Neural cell (in vitro differentiated cells): ENCODE data around the gene IFT22. TPM values are rescaled to one million over a fixed set of nuclear protein-coding genes. Genes with fewer than 3 reads are reported as not detected.

Experiments
- H2AFZ ChIP-seq: fragments of 200-600, 300-800 bp; sonication (generic), shearing (Covaris generic); 2 replicates; pipeline ENCODE4 v1.6.0; 2014; ENCODE audit warnings: low read depth, mild to moderate bottlenecking, antibody characterized with exemption, low read length, moderate library complexity
- H3F3A ChIP-seq: fragments of 200-600 bp; shearing (Covaris generic); 2 replicates; pipeline ENCODE4 v1.6.1; 2016; ENCODE audit warnings: mild to moderate bottlenecking, moderate library complexity, mixed read lengths, antibody characterized with exemption, low read length; ENCODE audit not compliant: insufficient read depth, poor library complexity, severe bottlenecking
- H3K27ac ChIP-seq: fragments of 200-600, 300-800 bp; sonication (generic), shearing (Covaris generic); 2 replicates; pipeline ENCODE4 v1.5.1; 2014; ENCODE audit warnings: mild to moderate bottlenecking, low read length, moderate library complexity
- H3K27me3 ChIP-seq: fragments of 300-800, 200-600 bp; sonication (generic), shearing (Covaris generic); 2 replicates; pipeline ENCODE4 v1.6.0; 2014; ENCODE audit warnings: mild to moderate bottlenecking, low read depth, low read length, moderate library complexity; ENCODE audit not compliant: insufficient read depth
- H3K36me3 ChIP-seq: fragments of 300-800, 200-600 bp; sonication (generic), shearing (Covaris generic); 2 replicates; pipeline ENCODE4 v1.5.1; 2014; ENCODE audit warnings: mild to moderate bottlenecking, antibody characterized with exemption, low read length, moderate library complexity; ENCODE audit not compliant: insufficient read depth
- H3K4me2 ChIP-seq: fragments of 300-800, 200-600 bp; sonication (generic), shearing (Covaris generic); 2 replicates; pipeline ENCODE4 v1.6.0; 2014; ENCODE audit warnings: mild to moderate bottlenecking, low read length
- H3K4me3 ChIP-seq: fragments of 300-800, 200-600 bp; sonication (generic), shearing (Covaris generic); 2 replicates; pipeline ENCODE4 v1.5.1; 2014; ENCODE audit warnings: mild to moderate bottlenecking, low read length, moderate library complexity
- H3K79me2 ChIP-seq: fragments of 200-600 bp; shearing (Covaris generic); replicated peaks from 2 replicates; pipeline ENCODE4 v1.6.0; 2014; ENCODE audit warnings: mild to moderate bottlenecking, low read length, moderate library complexity; ENCODE audit not compliant: insufficient read depth
- H3K9ac ChIP-seq: fragments of 300-800, 200-600 bp; sonication (generic), shearing (Covaris generic); 2 replicates; pipeline ENCODE4 v1.6.1; 2016; ENCODE audit warnings: mild to moderate bottlenecking, low read length, mixed read lengths
- H3K9me2 ChIP-seq: fragments of 200-600 bp; shearing (Covaris generic); 2 replicates; pipeline ENCODE4 v1.6.1; 2016; ENCODE audit warnings: mild to moderate bottlenecking, low read length, mixed read lengths; ENCODE audit not compliant: insufficient read depth
- H3K9me3 ChIP-seq: fragments of 200-600, 300-800 bp; sonication (generic), shearing (Covaris generic); 2 replicates; pipeline ENCODE4 v1.6.1; 2016; ENCODE audit warnings: mild to moderate bottlenecking, mixed run types, low read length, moderate library complexity, mixed read lengths
- H4K20me1 ChIP-seq: fragments of 200-600 bp; shearing (Covaris generic); 2 replicates; pipeline ENCODE4 v1.6.1; 2016; ENCODE audit warnings: mild to moderate bottlenecking, mixed run types; ENCODE audit not compliant: insufficient read depth
- EP300 ChIP-seq: fragments of 450-650 bp; conservative IDR thresholded peaks from 2 replicates; pipeline ENCODE4 v1.6.1; 2014; ENCODE audit warnings: antibody characterized with exemption, mild to moderate bottlenecking, moderate library complexity; ENCODE audit not compliant: poor library complexity, severe bottlenecking
- EZH2 ChIP-seq: fragments of 200-600, 300-800 bp; shearing (Covaris generic), sonication (generic); IDR thresholded peaks from 2 replicates; pipeline ENCODE4 v1.6.1; 2014; ENCODE audit warnings: antibody characterized with exemption, low read length, borderline replicate concordance, mild to moderate bottlenecking; ENCODE audit not compliant: insufficient read depth, poor library complexity, severe bottlenecking
- MXI1 ChIP-seq: fragments of 450-650 bp; conservative IDR thresholded peaks from 2 replicates; pipeline ENCODE4 v1.6.1; 2014; ENCODE audit warnings: antibody characterized with exemption, mild to moderate bottlenecking; ENCODE audit not compliant: poor library complexity, severe bottlenecking
- POLR2AphosphoS5 ChIP-seq: IDR thresholded peaks from 2 replicates; pipeline ENCODE4 v1.6.1; 2012
- RAD21 ChIP-seq: fragments of 450-650 bp; conservative IDR thresholded peaks from 2 replicates; pipeline ENCODE4 v1.6.1; 2014; ENCODE audit warnings: antibody characterized with exemption, mild to moderate bottlenecking, moderate library complexity
- SMC3 ChIP-seq: fragments of 450-650 bp; conservative IDR thresholded peaks from 2 replicates; pipeline ENCODE4 v1.6.1; 2014; ENCODE audit warnings: antibody characterized with exemption, mild to moderate bottlenecking, moderate library complexity; ENCODE audit not compliant: poor library complexity
- TAF1 ChIP-seq: IDR thresholded peaks from 2 replicates; pipeline ENCODE4 v1.6.1; 2012; ENCODE audit warnings: low read depth
- polyA minus RNA-seq: library from RNA; depleted of rRNA, polyadenylated mRNA; stranded (reverse); fragments of >200 nt; gene quantifications from 2 replicates; pipeline ENCODE4 v1.2.3, GENCODE V29; 2014
- polyA plus RNA-seq: library from polyadenylated mRNA; depleted of rRNA; stranded (reverse); fragments of >200 nt; gene quantifications from 2 replicates; pipeline ENCODE4 v1.2.3, GENCODE V29; 2014
- TF ChIP-seq, protein P1 (sequence below): fragments of 450-650 bp; IDR thresholded peaks from 2 replicates; pipeline ENCODE4 v1.5.1; 2014; ENCODE audit warnings: antibody characterized with exemption, mild to moderate bottlenecking, moderate library complexity; ENCODE audit not compliant: poor library complexity, severe bottlenecking
- TF ChIP-seq, protein P2 (sequence below): IDR thresholded peaks from 2 replicates; pipeline ENCODE4 v1.6.1; 2012; ENCODE audit warnings: borderline replicate concordance

The IFT22 gene
- 50.9 TPM in 2 replicates for polyA plus RNA-seq
- polyA minus RNA-seq = 56.4 and 61.8 TPM in 2 replicates

DNA sequence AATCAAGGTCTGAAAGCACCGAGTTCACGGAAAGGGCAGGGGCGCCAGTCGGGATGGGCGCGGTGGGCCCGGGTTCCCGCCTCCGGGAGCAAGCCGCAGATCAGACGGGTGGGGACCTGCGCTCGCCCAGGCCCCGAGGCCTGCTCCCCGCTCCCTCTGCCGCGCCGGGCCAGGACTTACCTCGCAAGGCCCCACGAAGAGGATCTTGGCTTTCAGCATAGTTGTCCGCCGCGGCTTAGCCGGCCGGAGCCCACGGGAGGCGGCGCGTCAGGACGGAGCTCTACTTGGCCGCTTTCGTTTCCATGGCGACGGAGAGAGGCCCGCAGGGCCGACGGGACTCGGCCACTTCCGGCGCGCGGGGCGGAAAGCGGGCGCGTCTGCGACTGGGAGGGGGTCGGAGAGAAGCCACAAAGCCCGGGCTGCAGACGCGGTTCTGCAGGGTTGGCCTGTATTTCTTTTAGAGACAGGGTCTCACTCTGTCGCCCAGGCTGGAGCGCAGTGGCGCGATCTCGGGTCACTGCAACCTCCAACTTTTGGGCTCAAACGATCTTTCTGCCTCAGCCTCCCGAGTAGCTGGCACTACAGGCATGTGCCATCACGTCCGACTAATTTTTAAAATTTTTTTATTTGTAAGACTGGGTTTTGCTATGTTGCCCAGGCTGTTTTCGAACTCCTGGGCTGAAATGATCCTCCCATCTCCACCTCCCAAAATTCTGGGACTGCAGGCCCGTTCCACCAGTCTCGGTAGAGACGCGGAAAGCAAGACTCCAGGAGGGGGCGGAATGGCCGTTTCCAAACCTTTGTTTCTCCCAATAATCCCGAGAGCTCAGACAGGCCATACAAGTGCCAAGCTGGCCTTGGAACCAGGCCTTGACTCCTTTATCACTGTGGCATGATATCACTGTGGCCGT is at the start of gene IFT22:
TSS of gene IFT22 (minus strand) at position 322 of the 911 bp plus-strand sequence. CDS start at position 219, 103 bp downstream.
- Histone ChIP-seq H3K79me2 (peaks cover 17% of the 10 kb centered on the region), H3K9ac (peak within 1 kb of the TSS; percentile 88), H3K4me2 (peak within 1 kb of the TSS; percentile 57), H3K27ac (peak within 1 kb of the TSS; percentile 95), H4K20me1 (no peaks in the 10 kb centered on the region), H2AFZ (peak within 1 kb of the TSS; percentile 98), H3F3A (no peaks in the 10 kb centered on the region), H3K27me3 (no peaks in the 10 kb centered on the region), H3K9me3 (no peaks in the 10 kb centered on the region), H3K9me2 (no peaks in the 10 kb centered on the region), H3K4me3 (peak within 1 kb of the TSS; percentile 95), H3K36me3 (no peaks in the 10 kb centered on the region)
- TF ChIP-seq EP300 (peak; percentile 37), RAD21 (no peak), SMC3 (peak; percentile 7), TAF1 (peak; percentile 86), POLR2AphosphoS5 (peak; percentile 91), MXI1 (peak; percentile 78), EZH2 (no peak)
- TF ChIP-seq, protein P1, sequence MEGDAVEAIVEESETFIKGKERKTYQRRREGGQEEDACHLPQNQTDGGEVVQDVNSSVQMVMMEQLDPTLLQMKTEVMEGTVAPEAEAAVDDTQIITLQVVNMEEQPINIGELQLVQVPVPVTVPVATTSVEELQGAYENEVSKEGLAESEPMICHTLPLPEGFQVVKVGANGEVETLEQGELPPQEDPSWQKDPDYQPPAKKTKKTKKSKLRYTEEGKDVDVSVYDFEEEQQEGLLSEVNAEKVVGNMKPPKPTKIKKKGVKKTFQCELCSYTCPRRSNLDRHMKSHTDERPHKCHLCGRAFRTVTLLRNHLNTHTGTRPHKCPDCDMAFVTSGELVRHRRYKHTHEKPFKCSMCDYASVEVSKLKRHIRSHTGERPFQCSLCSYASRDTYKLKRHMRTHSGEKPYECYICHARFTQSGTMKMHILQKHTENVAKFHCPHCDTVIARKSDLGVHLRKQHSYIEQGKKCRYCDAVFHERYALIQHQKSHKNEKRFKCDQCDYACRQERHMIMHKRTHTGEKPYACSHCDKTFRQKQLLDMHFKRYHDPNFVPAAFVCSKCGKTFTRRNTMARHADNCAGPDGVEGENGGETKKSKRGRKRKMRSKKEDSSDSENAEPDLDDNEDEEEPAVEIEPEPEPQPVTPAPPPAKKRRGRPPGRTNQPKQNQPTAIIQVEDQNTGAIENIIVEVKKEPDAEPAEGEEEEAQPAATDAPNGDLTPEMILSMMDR = peak; percentile 40
- TF ChIP-seq, protein P2, sequence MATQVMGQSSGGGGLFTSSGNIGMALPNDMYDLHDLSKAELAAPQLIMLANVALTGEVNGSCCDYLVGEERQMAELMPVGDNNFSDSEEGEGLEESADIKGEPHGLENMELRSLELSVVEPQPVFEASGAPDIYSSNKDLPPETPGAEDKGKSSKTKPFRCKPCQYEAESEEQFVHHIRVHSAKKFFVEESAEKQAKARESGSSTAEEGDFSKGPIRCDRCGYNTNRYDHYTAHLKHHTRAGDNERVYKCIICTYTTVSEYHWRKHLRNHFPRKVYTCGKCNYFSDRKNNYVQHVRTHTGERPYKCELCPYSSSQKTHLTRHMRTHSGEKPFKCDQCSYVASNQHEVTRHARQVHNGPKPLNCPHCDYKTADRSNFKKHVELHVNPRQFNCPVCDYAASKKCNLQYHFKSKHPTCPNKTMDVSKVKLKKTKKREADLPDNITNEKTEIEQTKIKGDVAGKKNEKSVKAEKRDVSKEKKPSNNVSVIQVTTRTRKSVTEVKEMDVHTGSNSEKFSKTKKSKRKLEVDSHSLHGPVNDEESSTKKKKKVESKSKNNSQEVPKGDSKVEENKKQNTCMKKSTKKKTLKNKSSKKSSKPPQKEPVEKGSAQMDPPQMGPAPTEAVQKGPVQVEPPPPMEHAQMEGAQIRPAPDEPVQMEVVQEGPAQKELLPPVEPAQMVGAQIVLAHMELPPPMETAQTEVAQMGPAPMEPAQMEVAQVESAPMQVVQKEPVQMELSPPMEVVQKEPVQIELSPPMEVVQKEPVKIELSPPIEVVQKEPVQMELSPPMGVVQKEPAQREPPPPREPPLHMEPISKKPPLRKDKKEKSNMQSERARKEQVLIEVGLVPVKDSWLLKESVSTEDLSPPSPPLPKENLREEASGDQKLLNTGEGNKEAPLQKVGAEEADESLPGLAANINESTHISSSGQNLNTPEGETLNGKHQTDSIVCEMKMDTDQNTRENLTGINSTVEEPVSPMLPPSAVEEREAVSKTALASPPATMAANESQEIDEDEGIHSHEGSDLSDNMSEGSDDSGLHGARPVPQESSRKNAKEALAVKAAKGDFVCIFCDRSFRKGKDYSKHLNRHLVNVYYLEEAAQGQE = peak; percentile 84

- Histone ChIP-seq H3K27me3 (no peaks in the 10 kb centered on the region), H3K9me3 (no peaks in the 10 kb centered on the region), H3K9me2 (no peaks in the 10 kb centered on the region), H3K9ac (no peak overlapping the region), H3K4me2 (no peak overlapping the region), H3K4me3 (no peak overlapping the region), H2AFZ (no peak overlapping the region), H3F3A (no peaks in the 10 kb centered on the region), H3K27ac (no peak overlapping the region), H4K20me1 (no peaks in the 10 kb centered on the region), H3K36me3 (no peaks in the 10 kb centered on the region), H3K79me2 (peaks cover 4% of the 10 kb centered on the region)
- TF ChIP-seq POLR2AphosphoS5 (no peak), EZH2 (no peak), RAD21 (no peak), MXI1 (no peak), EP300 (no peak), TAF1 (no peak), SMC3 (no peak)
- TF ChIP-seq, protein P2 = no peak
- TF ChIP-seq, protein P1 = no peak
Measured at GRCh38 chr7:101370836-101371235, 49.2 kb upstream of the IFT22 start.
